ENCODE data around the gene TRIM15. TPM values are rescaled to one million over a fixed set of nuclear protein-coding genes. Genes with fewer than 3 reads are reported as not detected.

TRIM15 gene
- total and polyA plus RNA-seq, 10 of the 15 experiments (the other 5 are each of a cell fraction or from before 2014, with no cell fraction given), result 0.29 TPM; not detected in 9

- DNase-seq (ENCODE audit: low read depth, low spot score) (no peak), ATAC-seq (no peak), FAIRE-seq (no peak)
- ChIA-PET POLR2A (no interaction called here), CTCF (interaction anchor here (1.4 kb wide), 1 partner anchor 14 kb away, joined by 4 read pairs; no protein-coding TSS in a partner anchor), SMC1A (ENCODE audit: uncharacterized antibody, unreplicated experiment) (no interaction called here), RAD21 (ENCODE audit: unreplicated experiment) (no interaction called here)
- Histone ChIP-seq H3K27me3 (replicated peaks in 1 of 2; ENCODE audit: control insufficient read depth in 2 of 2, insufficient read depth in 2 of 2, low read length in 1 of 2) (no peaks in the 10 kb centered on the region), H3K27ac (ENCODE audit: control insufficient read depth, insufficient read depth) (no peak overlapping the region), H3K4me1 (ENCODE audit: control insufficient read depth, insufficient read depth, low read length) (no peaks in the 10 kb centered on the region), H3K79me2 (ENCODE audit: control insufficient read depth, insufficient read depth, low read length) (no peaks in the 10 kb centered on the region), H3K4me2 (ENCODE audit: control insufficient read depth, insufficient read depth) (no peak overlapping the region), H3K36me3 (ENCODE audit: control insufficient read depth in 2 of 2, insufficient read depth in 2 of 2, low read length in 1 of 2) (peaks cover 24 to 39% of the 10 kb centered on the region in 2 experiments), H3K9ac (ENCODE audit: control insufficient read depth, insufficient read depth, low read length) (no peak overlapping the region), H2AFZ (ENCODE audit: control insufficient read depth, low read depth, low read length) (no peak overlapping the region), H4K20me1 (ENCODE audit: control insufficient read depth, insufficient read depth) (no peaks in the 10 kb centered on the region; the same call in 1 of the 2 replicates), H3K4me3 (no peak overlapping the region), H3K9me3 (replicated peaks; ENCODE audit: control insufficient read depth, insufficient read depth, low read length) (no peaks in the 10 kb centered on the region)
- TF ChIP-seq POLR2AphosphoS5 (IDR thresholded peaks at IDR 0.05; ENCODE audit: low read length) (0 out of 2 replicates have a peak, but pooled peaks have one; percentile 30), ZNF384 (IDR thresholded peaks at IDR 0.05; ENCODE audit: borderline replicate concordance, low read depth, low read length) (no peak)
- intact Hi-C loops (cut with micrococcal nuclease; ENCODE audit: unreplicated experiment), result no loop called here
- in situ Hi-C loops (cut with MboI), result no loop called here
- no TSS peak for BruUV-seq (replicated peaks)
- 78% methylated on average over 3 of the region's 7 CpGs for WGBS (ENCODE audit: insufficient coverage, insufficient replicate concordance, low lambda C conversion rate, missing lambda C conversion rate)
These were observed 28.7 kb downstream of the TRIM15 start for GRCh38 chr6:30192076-30192475.

- no peak overlapping the region for H3K27ac ChIP-seq (ENCODE audit: control insufficient read depth, insufficient read depth)
These were observed 31.7 kb downstream of the TRIM15 start for GRCh38 chr6:30194797-30195690.

More at GRCh38 chr6:30194797-30195690, 31.7 kb downstream of the TRIM15 start:
- ATAC-seq, result no peak; the same call in 1 of the 3 replicates
- SMC1A ChIA-PET (ENCODE audit: uncharacterized antibody, unreplicated experiment), result no interaction called here
- BruUV-seq (replicated peaks), result no TSS peak
- no peaks in the 10 kb centered on the region for H3K4me1 ChIP-seq (ENCODE audit: control insufficient read depth, insufficient read depth, low read length)
- in situ Hi-C loops (cut with MboI), result no loop called here
- CTCF ChIA-PET, result interaction anchor here (1.2 kb wide), 1 partner anchor 71 kb away, joined by 4 read pairs; no protein-coding TSS in a partner anchor
- no peak overlapping the region for H2AFZ ChIP-seq (ENCODE audit: control insufficient read depth, low read depth, low read length)
- POLR2A ChIA-PET, result interaction anchor here (0.9 kb wide), 1 partner anchor 18 kb away, joined by 5 read pairs; the partner anchor contains the start of gene TRIM26
- H3K4me3 ChIP-seq, result no peak overlapping the region
- RAD21 ChIA-PET (ENCODE audit: unreplicated experiment), result no interaction called here
- H3K9ac ChIP-seq (ENCODE audit: control insufficient read depth, insufficient read depth, low read length), result no peak overlapping the region
- TF ChIP-seq POLR2AphosphoS5 (IDR thresholded peaks at IDR 0.05; ENCODE audit: low read length), result peak; percentile 47; the same call in 1 of the 2 replicates
- no peak for TF ChIP-seq SREBF2 (IDR thresholded peaks at IDR 0.05; ENCODE audit: low read length)
- no peak for TF ChIP-seq CHD2 (IDR thresholded peaks at IDR 0.05; ENCODE audit: borderline replicate concordance, low read depth, low read length)
- H4K20me1 ChIP-seq (ENCODE audit: control insufficient read depth, insufficient read depth), result peaks cover 9% of the 10 kb centered on the region; the same call in 1 of the 2 replicates
- WGBS (ENCODE audit: insufficient coverage, insufficient replicate concordance, low lambda C conversion rate, missing lambda C conversion rate), result 97% methylated on average over 8 of the region's 8 CpGs
- peaks cover under 1% of the 10 kb centered on the region for H3K79me2 ChIP-seq (ENCODE audit: control insufficient read depth, insufficient read depth, low read length)
- no peak for DNase-seq (ENCODE audit: low read depth, low spot score)
- H3K4me2 ChIP-seq (ENCODE audit: control insufficient read depth, insufficient read depth), result no peak overlapping the region
- FAIRE-seq, result no peak
- H3K9me3 ChIP-seq (replicated peaks; ENCODE audit: control insufficient read depth, insufficient read depth, low read length), result no peaks in the 10 kb centered on the region
- H3K27me3 ChIP-seq (replicated peaks in 1 of 2; ENCODE audit: control insufficient read depth in 2 of 2, insufficient read depth in 2 of 2, low read length in 1 of 2), result no peaks in the 10 kb centered on the region
- intact Hi-C loops (cut with micrococcal nuclease; ENCODE audit: unreplicated experiment), result no loop called here
- H3K36me3 ChIP-seq (ENCODE audit: control insufficient read depth in 2 of 2, insufficient read depth in 2 of 2, low read length in 1 of 2), result peaks cover 35 to 47% of the 10 kb centered on the region in 2 experiments

Data from GM12878 (cell line).